ENCODE measurements around the gene GPR35.
"Not testable (repeated sequence)": the region's sequence is repeated elsewhere in the genome, so short reads cannot be mapped to it uniquely, and the experiment has no call there.

The GPR35 gene

GRCh38 chr2:240602266-240603050, 22.8 kb upstream of the GPR35 start:
- in situ Hi-C loops (cut with HindIII; ENCODE audit: low sequenced_read_pairs) = no loop called here

- in situ Hi-C loops (cut with HindIII; ENCODE audit: low sequenced_read_pairs) = no loop called here
Observed at GRCh38 chr2:240603081-240603835, 22.0 kb upstream of the GPR35 start.

GRCh38 chr2:240603846-240604245, 21.4 kb upstream of the GPR35 start:
- in situ Hi-C loops (cut with HindIII; ENCODE audit: low sequenced_read_pairs) = no loop called here

GRCh38 chr2:240604291-240604938, 20.9 kb upstream of the GPR35 start:
- in situ Hi-C loops (cut with HindIII; ENCODE audit: low sequenced_read_pairs) = no loop called here

- in situ Hi-C loops (cut with HindIII; ENCODE audit: low sequenced_read_pairs) = no loop called here
Observed at GRCh38 chr2:240604939-240605716, 20.2 kb upstream of the GPR35 start.

GRCh38 chr2:240605867-240606743, 19.2 kb upstream of the GPR35 start:
- in situ Hi-C loops (cut with HindIII; ENCODE audit: low sequenced_read_pairs) = no loop called here

GRCh38 chr2:240611601-240612210, 13.6 kb upstream of the GPR35 start:
- in situ Hi-C loops (cut with HindIII; ENCODE audit: low sequenced_read_pairs) = no loop called here

GRCh38 chr2:240613781-240614180, 11.5 kb upstream of the GPR35 start:
- in situ Hi-C loops (cut with HindIII; ENCODE audit: low sequenced_read_pairs) = no loop called here

- in situ Hi-C loops (cut with HindIII; ENCODE audit: low sequenced_read_pairs) = no loop called here
Observed at GRCh38 chr2:240614391-240614790, 10.9 kb upstream of the GPR35 start.

GRCh38 chr2:240615396-240615795, 9.9 kb upstream of the GPR35 start:
- in situ Hi-C loops (cut with HindIII; ENCODE audit: low sequenced_read_pairs) = no loop called here

- in situ Hi-C loops (cut with HindIII; ENCODE audit: low sequenced_read_pairs) = no loop called here
Observed at GRCh38 chr2:240615820-240616547, 9.3 kb upstream of the GPR35 start.

GRCh38 chr2:240616860-240617666, 8.2 kb upstream of the GPR35 start:
- in situ Hi-C loops (cut with HindIII; ENCODE audit: low sequenced_read_pairs) = not testable (repeated sequence)

- in situ Hi-C loops (cut with HindIII; ENCODE audit: low sequenced_read_pairs) = no loop called here
Observed at GRCh38 chr2:240618776-240619175, 6.5 kb upstream of the GPR35 start.

- in situ Hi-C loops (cut with HindIII; ENCODE audit: low sequenced_read_pairs) = no loop called here
Observed at GRCh38 chr2:240619506-240620148, 5.7 kb upstream of the GPR35 start.

GRCh38 chr2:240620149-240620731, 5.0 kb upstream of the GPR35 start:
- in situ Hi-C loops (cut with HindIII; ENCODE audit: low sequenced_read_pairs) = no loop called here

- in situ Hi-C loops (cut with HindIII; ENCODE audit: low sequenced_read_pairs) = no loop called here
Observed at GRCh38 chr2:240620859-240621258, 4.4 kb upstream of the GPR35 start.

- in situ Hi-C loops (cut with HindIII; ENCODE audit: low sequenced_read_pairs) = no loop called here
Observed at GRCh38 chr2:240622060-240622411, 3.2 kb upstream of the GPR35 start.
